Neural progenitor cell (in vitro differentiated cells): ENCODE measurements around the gene TNRC18. TPM values are rescaled to one million over a fixed set of nuclear protein-coding genes. Genes with fewer than 3 reads are reported as not detected.
"Not testable (repeated sequence)": the region's sequence is repeated elsewhere in the genome, so short reads cannot be mapped to it uniquely, and the experiment has no call there.

Experiments
- DNase-seq: peaks from one replicate; pipeline ENCODE4 v3.0.0-alpha.2; 2016; ENCODE audit warnings: low spot score
- H2AFZ ChIP-seq: fragments of 200-600 bp; sonication (generic); replicated peaks from 2 replicates; pipeline ENCODE4 v1.6.1; 2016; ENCODE audit warnings: antibody characterized with exemption
- H3F3A ChIP-seq: fragments of 200-600 bp; sonication (generic); 2 replicates; pipeline ENCODE4 v1.6.1; 2016; ENCODE audit warnings: antibody characterized with exemption, low read depth
- H3K27ac ChIP-seq: fragments of 200-600 bp; sonication (generic); 2 replicates; pipeline ENCODE4 v1.5.1; 2016; ENCODE audit warnings: mild to moderate bottlenecking
- H3K27me3 ChIP-seq: fragments of 200-600 bp; sonication (generic); 2 replicates; pipeline ENCODE4 v1.6.1; 2016; ENCODE audit warnings: mild to moderate bottlenecking, moderate library complexity
- H3K36me3 ChIP-seq: fragments of 200-600 bp; sonication (generic); 2 replicates; pipeline ENCODE4 v1.5.1; 2016
- H3K4me1 ChIP-seq: fragments of 200-600 bp; sonication (generic); 2 replicates; pipeline ENCODE4 v1.6.1; 2016; ENCODE audit warnings: mixed run types
- H3K4me2 ChIP-seq: fragments of 200-600 bp; sonication (generic); 2 replicates; pipeline ENCODE4 v1.6.1; 2016
- H3K4me3 ChIP-seq: fragments of 200-600 bp; sonication (generic); 2 replicates; pipeline ENCODE4 v1.5.1; 2016
- H3K79me2 ChIP-seq: fragments of 200-600 bp; sonication (generic); 2 replicates; pipeline ENCODE4 v1.6.1; 2016; ENCODE audit warnings: low read depth
- H3K9ac ChIP-seq: fragments of 200-600 bp; sonication (generic); 2 replicates; pipeline ENCODE4 v1.6.1; 2016
- H3K9me3 ChIP-seq: fragments of 200-600 bp; sonication (generic); 2 replicates; pipeline ENCODE4 v1.5.1; 2016; ENCODE audit warnings: low read depth
- H4K20me1 ChIP-seq: fragments of 200-600 bp; sonication (generic); 2 replicates; pipeline ENCODE4 v1.6.1; 2016; ENCODE audit warnings: low read depth
- H3K27ac Mint-ChIP-seq: 3 replicates; pipeline ENCODE4 v1.8.0; 2021; ENCODE audit warnings: mixed read lengths
- H3K27me3 Mint-ChIP-seq: 2 replicates; pipeline ENCODE4 v1.8.0; 2022; ENCODE audit warnings: low read depth, mild to moderate bottlenecking, inconsistent platforms, moderate library complexity, mixed read lengths; ENCODE audit not compliant: insufficient read depth
- H3K36me3 Mint-ChIP-seq: 3 replicates; pipeline ENCODE4 v1.8.0; 2021; ENCODE audit warnings: mixed read lengths
- H3K4me1 Mint-ChIP-seq: 3 replicates; pipeline ENCODE4 v1.8.0; 2021; ENCODE audit warnings: mixed read lengths
- H3K4me3 Mint-ChIP-seq: 3 replicates; pipeline ENCODE4 v1.8.0; 2021; ENCODE audit warnings: mild to moderate bottlenecking, moderate library complexity, mixed read lengths
- H3K9me3 Mint-ChIP-seq: 3 replicates; pipeline ENCODE4 v1.8.0; 2020; ENCODE audit warnings: mixed read lengths
- EZH2 ChIP-seq: fragments of 200-600 bp; sonication (generic); IDR thresholded peaks from 2 replicates; pipeline ENCODE4 v1.6.1; 2017; ENCODE audit warnings: antibody characterized with exemption, mild to moderate bottlenecking, moderate library complexity
- EZH2phosphoT487 ChIP-seq: fragments of 200-600 bp; sonication (generic); IDR thresholded peaks from 2 replicates; pipeline ENCODE4 v1.6.1; 2017; ENCODE audit warnings: antibody characterized with exemption
- total RNA-seq: library from RNA; depleted of rRNA; stranded (reverse); fragments of >200 nt; gene quantifications from 2 replicates; pipeline ENCODE4 v1.2.3, GENCODE V29; 2015; ENCODE audit warnings: low replicate concordance
- TF ChIP-seq, protein P1 (sequence below): fragments of 200-600 bp; sonication (generic); IDR thresholded peaks from 2 replicates; pipeline ENCODE4 v1.5.1; 2017; ENCODE audit warnings: antibody characterized with exemption, mild to moderate bottlenecking

TNRC18 gene
- total RNA-seq, 1 donor from 2014 or later, result 16.1 TPM

DNA sequence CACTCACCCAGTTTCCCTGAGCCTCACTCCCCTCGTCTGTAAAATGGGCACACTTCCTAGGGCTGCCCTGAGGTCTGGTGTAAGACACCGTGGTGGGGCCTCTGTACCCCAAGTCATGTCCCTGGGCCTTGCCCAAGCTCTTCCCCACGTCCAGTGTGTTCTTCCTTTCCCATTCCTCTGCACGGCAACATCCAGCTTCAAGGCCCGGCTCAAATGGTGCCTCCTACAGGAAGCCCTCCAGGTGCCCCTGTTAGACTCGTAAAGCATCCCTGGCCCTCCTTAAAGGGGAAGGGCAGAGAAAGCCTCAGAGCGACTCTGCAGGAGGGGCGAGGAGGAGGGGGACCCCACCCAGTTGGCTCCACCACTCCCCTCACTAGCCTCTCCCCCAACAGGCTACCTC is 132.3 kb downstream of the TNRC18 start:
- H3K27me3 ChIP-seq, result no peaks in the 10 kb centered on the region

GRCh38 chr7:5289355-5289754 is 134.3 kb downstream of the TNRC18 start:
- Mint-ChIP-seq H3K27me3 (peaks cover 3% of the 10 kb centered on the region), H3K9me3 (peaks cover 3% of the 10 kb centered on the region), H3K4me3 (no peak overlapping the region), H3K4me1 (peaks cover 1% of the 10 kb centered on the region), H3K27ac (no peak overlapping the region), H3K36me3 (peaks cover 12% of the 10 kb centered on the region)
- H3K79me2 ChIP-seq, result no peaks in the 10 kb centered on the region
- DNase-seq, result no peak
- H4K20me1 ChIP-seq, result peaks cover 17% of the 10 kb centered on the region
- H3K4me2 ChIP-seq, result no peak overlapping the region
- peaks cover 5% of the 10 kb centered on the region for H3K27me3 ChIP-seq
- no peak overlapping the region for H3K27ac ChIP-seq
- no peaks in the 10 kb centered on the region for H3K36me3 ChIP-seq
- no peaks in the 10 kb centered on the region for H3K9me3 ChIP-seq
- H3K9ac ChIP-seq, result no peak overlapping the region
- peaks cover 4% of the 10 kb centered on the region for H3F3A ChIP-seq
- H2AFZ ChIP-seq, result no peak overlapping the region
- TF ChIP-seq EZH2 (no peak), EZH2phosphoT487 (no peak)
- TF ChIP-seq, protein P1, sequence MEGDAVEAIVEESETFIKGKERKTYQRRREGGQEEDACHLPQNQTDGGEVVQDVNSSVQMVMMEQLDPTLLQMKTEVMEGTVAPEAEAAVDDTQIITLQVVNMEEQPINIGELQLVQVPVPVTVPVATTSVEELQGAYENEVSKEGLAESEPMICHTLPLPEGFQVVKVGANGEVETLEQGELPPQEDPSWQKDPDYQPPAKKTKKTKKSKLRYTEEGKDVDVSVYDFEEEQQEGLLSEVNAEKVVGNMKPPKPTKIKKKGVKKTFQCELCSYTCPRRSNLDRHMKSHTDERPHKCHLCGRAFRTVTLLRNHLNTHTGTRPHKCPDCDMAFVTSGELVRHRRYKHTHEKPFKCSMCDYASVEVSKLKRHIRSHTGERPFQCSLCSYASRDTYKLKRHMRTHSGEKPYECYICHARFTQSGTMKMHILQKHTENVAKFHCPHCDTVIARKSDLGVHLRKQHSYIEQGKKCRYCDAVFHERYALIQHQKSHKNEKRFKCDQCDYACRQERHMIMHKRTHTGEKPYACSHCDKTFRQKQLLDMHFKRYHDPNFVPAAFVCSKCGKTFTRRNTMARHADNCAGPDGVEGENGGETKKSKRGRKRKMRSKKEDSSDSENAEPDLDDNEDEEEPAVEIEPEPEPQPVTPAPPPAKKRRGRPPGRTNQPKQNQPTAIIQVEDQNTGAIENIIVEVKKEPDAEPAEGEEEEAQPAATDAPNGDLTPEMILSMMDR, result no peak
- no peak overlapping the region for H3K4me3 ChIP-seq
- H3K4me1 ChIP-seq, result no peaks in the 10 kb centered on the region

More for the DNA sequence above, 132.3 kb downstream of the TNRC18 start:
- no peaks in the 10 kb centered on the region for H3K9me3 ChIP-seq
- Mint-ChIP-seq H3K36me3 (peaks cover 25% of the 10 kb centered on the region), H3K9me3 (peaks cover 5% of the 10 kb centered on the region), H3K4me1 (peaks cover 2% of the 10 kb centered on the region), H3K4me3 (no peak overlapping the region), H3K27me3 (peaks cover 5% of the 10 kb centered on the region), H3K27ac (no peak overlapping the region)
- H3K27ac ChIP-seq, result no peak overlapping the region
- H3K4me2 ChIP-seq, result no peak overlapping the region
- peaks cover 7% of the 10 kb centered on the region for H3F3A ChIP-seq
- no peak for TF ChIP-seq EZH2phosphoT487
- H3K4me3 ChIP-seq, result no peak overlapping the region
- no peaks in the 10 kb centered on the region for H4K20me1 ChIP-seq
- H2AFZ ChIP-seq, result no peak overlapping the region
- no peaks in the 10 kb centered on the region for H3K4me1 ChIP-seq
- no peaks in the 10 kb centered on the region for H3K36me3 ChIP-seq
- H3K79me2 ChIP-seq, result no peaks in the 10 kb centered on the region
- DNase-seq, result no peak
- no peak overlapping the region for H3K9ac ChIP-seq

DNA sequence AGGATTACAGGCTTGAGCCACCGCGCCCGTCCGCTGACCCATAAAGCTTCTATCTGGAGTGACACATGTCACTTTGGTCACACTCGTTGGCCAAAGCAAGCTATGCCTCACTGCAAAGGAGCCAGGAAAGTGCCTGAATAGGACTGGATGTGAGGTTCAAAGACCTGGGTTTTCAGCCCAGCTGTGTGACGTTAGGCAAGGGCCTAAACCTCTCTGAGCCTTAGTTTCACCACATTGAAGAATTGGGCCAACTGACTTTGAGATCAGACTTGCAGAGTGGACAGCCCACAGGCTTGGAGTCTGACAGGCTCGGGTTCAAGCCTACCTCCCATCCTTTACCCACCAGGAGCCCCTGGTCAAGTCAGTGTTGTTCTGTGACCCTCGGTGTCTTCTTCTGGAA is 135.1 kb downstream of the TNRC18 start:
- peaks cover 13% of the 10 kb centered on the region for H3K27me3 ChIP-seq
- not testable (repeated sequence) for H3F3A ChIP-seq, DNase-seq, H3K27ac Mint-ChIP-seq, H3K36me3 ChIP-seq, H3K4me2 ChIP-seq, H3K4me3 Mint-ChIP-seq, H3K36me3 Mint-ChIP-seq, H3K79me2 ChIP-seq, H3K27me3 Mint-ChIP-seq, H3K9me3 Mint-ChIP-seq, H3K9ac ChIP-seq, H3K4me1 Mint-ChIP-seq, H2AFZ ChIP-seq, H3K27ac ChIP-seq, H3K4me1 ChIP-seq, H3K9me3 ChIP-seq, H3K4me3 ChIP-seq
- H4K20me1 ChIP-seq, result peaks cover 24% of the 10 kb centered on the region

DNA sequence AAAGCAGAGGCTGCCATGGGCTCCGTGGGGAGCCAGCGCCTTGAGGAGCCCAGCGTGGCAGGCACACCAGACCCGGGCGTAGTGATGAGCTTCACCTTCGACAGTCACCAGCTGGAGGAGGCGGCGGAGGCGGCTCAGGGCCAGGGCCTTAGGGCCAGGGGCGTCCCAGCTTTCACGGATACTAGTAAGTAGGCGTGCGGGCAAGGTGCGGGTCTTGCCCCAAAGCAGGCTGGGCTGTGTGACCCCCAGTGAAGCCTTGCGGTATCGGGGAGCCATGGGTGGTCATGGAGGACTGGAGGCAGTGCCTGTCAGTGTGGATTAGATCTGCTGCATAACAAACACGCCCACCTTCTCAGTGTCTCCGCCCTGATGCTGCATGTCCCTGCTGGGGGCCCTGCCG is 135.8 kb downstream of the TNRC18 start:
- no peak for DNase-seq
- peaks cover 25% of the 10 kb centered on the region for H4K20me1 ChIP-seq
- H3K4me2 ChIP-seq, result no peak overlapping the region
- H3K36me3 ChIP-seq, result no peaks in the 10 kb centered on the region
- peaks cover 17% of the 10 kb centered on the region for H3K27me3 ChIP-seq
- no peak overlapping the region for H2AFZ ChIP-seq
- Mint-ChIP-seq H3K27me3 (no peaks in the 10 kb centered on the region), H3K9me3 (peaks cover 2% of the 10 kb centered on the region), H3K4me1 (peaks cover 3% of the 10 kb centered on the region), H3K4me3 (no peak overlapping the region), H3K36me3 (peaks cover under 1% of the 10 kb centered on the region), H3K27ac (no peak overlapping the region)
- H3K4me3 ChIP-seq, result no peak overlapping the region
- TF ChIP-seq, protein P1, result no peak
- TF ChIP-seq EZH2phosphoT487 (no peak), EZH2 (no peak)
- no peak overlapping the region for H3K9ac ChIP-seq
- no peaks in the 10 kb centered on the region for H3K79me2 ChIP-seq
- H3K27ac ChIP-seq, result no peak overlapping the region
- H3K9me3 ChIP-seq, result no peaks in the 10 kb centered on the region
- H3K4me1 ChIP-seq, result no peaks in the 10 kb centered on the region
- peaks cover 4% of the 10 kb centered on the region for H3F3A ChIP-seq

DNA sequence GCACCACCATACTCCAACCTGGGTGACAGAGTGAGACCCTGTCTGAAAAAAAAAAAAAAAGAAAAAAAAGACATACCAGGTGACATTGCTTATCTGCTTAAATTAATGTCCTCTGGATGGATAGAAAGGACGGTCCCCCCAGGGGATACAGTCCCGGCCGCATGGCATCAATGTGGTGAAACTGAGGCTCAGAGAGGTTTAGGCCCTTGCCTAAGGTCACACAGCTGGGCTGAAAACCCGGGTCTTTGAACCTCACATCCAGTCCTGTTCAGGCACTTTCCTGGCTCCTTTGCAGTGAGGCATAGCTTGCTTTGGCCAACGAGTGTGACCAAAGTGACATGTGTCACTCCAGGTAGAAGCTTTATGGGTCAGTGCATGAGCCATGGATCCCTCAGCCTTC is 136.3 kb downstream of the TNRC18 start:
- H3K4me3 Mint-ChIP-seq, H3K27me3 Mint-ChIP-seq, H3K36me3 ChIP-seq, H3K4me1 Mint-ChIP-seq, H3K79me2 ChIP-seq, H3K36me3 Mint-ChIP-seq, H3K4me1 ChIP-seq, H3K9ac ChIP-seq, H3K27ac ChIP-seq, H3F3A ChIP-seq, DNase-seq, H3K4me2 ChIP-seq, H3K9me3 ChIP-seq, H3K27ac Mint-ChIP-seq, H3K9me3 Mint-ChIP-seq, H3K4me3 ChIP-seq, H2AFZ ChIP-seq: not testable (repeated sequence)
- peaks cover 17% of the 10 kb centered on the region for H3K27me3 ChIP-seq
- H4K20me1 ChIP-seq, result peaks cover 25% of the 10 kb centered on the region
